A673 (cell line): ENCODE results near the gene BANP.
"Not testable (repeated sequence)": the region's sequence is repeated elsewhere in the genome, so short reads cannot be mapped to it uniquely, and the experiment has no call there.

Source experiments
- CTCF ChIP-seq: fragments of 300-800, 200-600 bp; sonication (generic); conservative IDR thresholded peaks from 2 replicates; pipeline ENCODE4 v1.5.1; 2017; ENCODE audit warnings: low read depth, mild to moderate bottlenecking, antibody characterized with exemption, low read length, moderate library complexity, mixed read lengths
- EZH2 ChIP-seq: fragments of 200-600 bp; sonication (generic); IDR thresholded peaks from 2 replicates; pipeline ENCODE4 v1.6.1; 2017; ENCODE audit warnings: borderline replicate concordance, low read depth, mild to moderate bottlenecking, mixed read lengths, antibody characterized with exemption, low read length; ENCODE audit not compliant: poor library complexity, severe bottlenecking

- not testable (repeated sequence) for TF ChIP-seq CTCF, EZH2
Observed at GRCh38 chr16:88053479-88053878, 102.2 kb downstream of the BANP start.
